PC-9 (cell line): Measurements from ENCODE around the gene SPACA7. TPM values are rescaled to one million over a fixed set of nuclear protein-coding genes. Genes with fewer than 3 reads are reported as not detected.

Experiments used
- BruUV-seq: library from RNA; stranded (reverse); fragments of 400-500 nt; replicated peaks from 2 replicates; lab custom pipeline; 2021; lab: Mats Ljungman, UMichigan
- CTCF ChIA-PET: fragments of 300-600 bp; sonication (Branson Sonifier 250); formaldehyde crosslinking; loops from one replicate; lab custom pipeline; 2022; ENCODE audit warnings: antibody characterized with exemption; lab: Charles Lee
- POLR2A ChIA-PET: fragments of 300-600 bp; sonication (Branson Sonifier 250); formaldehyde crosslinking; loops from one replicate; lab custom pipeline; 2022; ENCODE audit warnings: antibody characterized with exemption; ENCODE audit not compliant: unreplicated experiment; lab: Charles Lee
- DNase-seq, 2 experiments: peaks; one replicate each; pipeline versions ENCODE4 v3.0.0 to v3.0.0-alpha.2; 2015 to 2022; ENCODE audit warnings: mixed read lengths in 1 of 2
- H2AFZ ChIP-seq: fragments of 200-600 bp; sonication (generic); 2 replicates; pipeline ENCODE4 v1.8.1; 2017; ENCODE audit warnings: antibody characterized with exemption
- H3F3A ChIP-seq: fragments of 200-600 bp; sonication (generic); 2 replicates; pipeline ENCODE4 v1.8.1; 2017; ENCODE audit warnings: antibody characterized with exemption, mild to moderate bottlenecking, low read depth; ENCODE audit not compliant: insufficient read depth
- H3K27ac ChIP-seq: fragments of 200-600 bp; sonication (generic); 2 replicates; pipeline ENCODE4 v1.6.1; 2016; ENCODE audit warnings: mixed run types
- H3K27me3 ChIP-seq: fragments of 200-600 bp; sonication (generic); 2 replicates; pipeline ENCODE4 v1.6.1; 2016; ENCODE audit warnings: low read depth, mixed run types; ENCODE audit not compliant: insufficient read depth
- H3K36me3 ChIP-seq: fragments of 200-600 bp; sonication (generic); 2 replicates; pipeline ENCODE4 v1.6.1; 2016; ENCODE audit warnings: low read depth, mixed run types
- H3K4me1 ChIP-seq: fragments of 200-600 bp; sonication (generic); replicated peaks from 2 replicates; pipeline ENCODE4 v1.6.1; 2016; ENCODE audit warnings: mixed run types; ENCODE audit not compliant: insufficient read depth
- H3K4me2 ChIP-seq: fragments of 200-600 bp; sonication (generic); 2 replicates; pipeline ENCODE4 v1.6.1; 2017; ENCODE audit warnings: mixed run types
- H3K4me3 ChIP-seq: fragments of 200-600 bp; sonication (generic); 2 replicates; pipeline ENCODE4 v1.6.1; 2016; ENCODE audit warnings: mixed run types
- H3K79me2 ChIP-seq: fragments of 200-600 bp; sonication (generic); 2 replicates; pipeline ENCODE4 v1.6.1; 2017; ENCODE audit warnings: low read depth, mixed run types
- H3K9me2 ChIP-seq: fragments of 200-600 bp; sonication (generic); 2 replicates; pipeline ENCODE4 v1.8.1; 2017; ENCODE audit warnings: mild to moderate bottlenecking; ENCODE audit not compliant: insufficient read depth
- H3K9me3 ChIP-seq: fragments of 200-600 bp; sonication (generic); 2 replicates; pipeline ENCODE4 v1.8.1; 2016; ENCODE audit warnings: low read depth; ENCODE audit not compliant: insufficient read depth
- H4K20me1 ChIP-seq: fragments of 200-600 bp; sonication (generic); 2 replicates; pipeline ENCODE4 v1.8.1; 2017; ENCODE audit not compliant: insufficient read depth
- EZH2 ChIP-seq: fragments of 200-600 bp; sonication (generic); IDR thresholded peaks from 2 replicates; pipeline ENCODE4 v1.8.0; 2017; ENCODE audit warnings: antibody characterized with exemption, low read depth
- intact Hi-C: fragments of 100-400 bp; cut with micrococcal nuclease; formaldehyde crosslinking; loops from one replicate; pipeline ENCODE4 v1.10.0; 2022; ENCODE audit not compliant: unreplicated experiment
- total RNA-seq: library from RNA; stranded (reverse); gene quantifications from 2 replicates; pipeline ENCODE4 v1.2.3, GENCODE V29; 2021
- TF ChIP-seq, protein P1 (sequence below): fragments of 200-600 bp; sonication (generic); conservative IDR thresholded peaks from 2 replicates; pipeline ENCODE4 v1.6.1; 2017; ENCODE audit warnings: mixed run types, antibody characterized with exemption, mild to moderate bottlenecking, moderate library complexity

The SPACA7 gene
- total RNA-seq, 1 experiment from 2014 or later, result not detected

DNA sequence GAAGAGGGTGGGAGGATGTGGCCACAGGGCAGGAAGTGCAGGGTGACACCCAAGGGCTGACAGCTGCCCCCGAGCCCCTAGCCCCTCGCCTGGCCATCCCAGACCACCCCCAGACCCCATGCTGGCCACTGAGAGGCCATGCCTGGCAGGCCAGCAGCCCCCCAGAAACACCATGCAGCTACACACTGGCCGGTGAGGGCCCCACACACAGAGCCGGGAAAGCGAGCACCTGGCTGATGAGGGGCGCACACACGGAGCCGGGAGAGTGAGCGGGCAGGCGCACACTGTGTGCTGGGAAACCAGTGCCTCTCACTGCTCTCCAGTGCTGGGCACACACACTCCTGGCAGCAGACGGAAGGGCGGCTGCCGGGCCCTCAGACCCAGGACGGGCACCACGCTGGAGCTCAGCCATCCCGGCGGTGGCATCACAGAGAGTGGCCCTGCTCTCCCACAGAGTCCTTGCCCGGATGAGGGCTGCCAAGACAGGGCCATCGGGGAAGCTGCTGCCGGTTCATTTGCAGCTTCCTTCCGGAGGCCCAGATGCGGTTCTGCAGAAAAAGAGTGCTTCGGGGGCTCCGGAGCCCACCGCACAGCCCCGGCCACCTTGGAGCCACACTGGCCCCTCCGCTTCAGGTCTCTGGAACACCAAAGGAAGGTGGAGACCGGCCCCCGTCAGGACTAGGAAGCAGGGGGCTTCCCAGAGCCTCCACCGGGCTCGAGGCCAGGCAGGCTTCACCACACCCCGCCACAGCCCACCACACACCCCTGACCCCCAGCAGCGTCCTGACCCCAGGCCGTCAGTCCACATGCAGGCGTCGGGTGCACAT, 76.4 kb downstream of the SPACA7 start:
- no peaks in the 10 kb centered on the region for H3K79me2 ChIP-seq
- ChIA-PET CTCF (no interaction called here), POLR2A (no interaction called here)
- no TSS peak for BruUV-seq
- no peak overlapping the region for H3K4me3 ChIP-seq
- H2AFZ ChIP-seq, result no peak overlapping the region
- intact Hi-C loops, result no loop called here
- TF ChIP-seq, protein P1, sequence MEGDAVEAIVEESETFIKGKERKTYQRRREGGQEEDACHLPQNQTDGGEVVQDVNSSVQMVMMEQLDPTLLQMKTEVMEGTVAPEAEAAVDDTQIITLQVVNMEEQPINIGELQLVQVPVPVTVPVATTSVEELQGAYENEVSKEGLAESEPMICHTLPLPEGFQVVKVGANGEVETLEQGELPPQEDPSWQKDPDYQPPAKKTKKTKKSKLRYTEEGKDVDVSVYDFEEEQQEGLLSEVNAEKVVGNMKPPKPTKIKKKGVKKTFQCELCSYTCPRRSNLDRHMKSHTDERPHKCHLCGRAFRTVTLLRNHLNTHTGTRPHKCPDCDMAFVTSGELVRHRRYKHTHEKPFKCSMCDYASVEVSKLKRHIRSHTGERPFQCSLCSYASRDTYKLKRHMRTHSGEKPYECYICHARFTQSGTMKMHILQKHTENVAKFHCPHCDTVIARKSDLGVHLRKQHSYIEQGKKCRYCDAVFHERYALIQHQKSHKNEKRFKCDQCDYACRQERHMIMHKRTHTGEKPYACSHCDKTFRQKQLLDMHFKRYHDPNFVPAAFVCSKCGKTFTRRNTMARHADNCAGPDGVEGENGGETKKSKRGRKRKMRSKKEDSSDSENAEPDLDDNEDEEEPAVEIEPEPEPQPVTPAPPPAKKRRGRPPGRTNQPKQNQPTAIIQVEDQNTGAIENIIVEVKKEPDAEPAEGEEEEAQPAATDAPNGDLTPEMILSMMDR, result no peak
- TF ChIP-seq EZH2, result no peak
- H3K27ac ChIP-seq, result no peak overlapping the region
- no peak overlapping the region for H3K4me2 ChIP-seq
- H3K27me3 ChIP-seq, result peaks cover 98% of the 10 kb centered on the region
- H3K36me3 ChIP-seq, result no peaks in the 10 kb centered on the region
- DNase-seq, result no peak
- H3K9me2 ChIP-seq, result no peaks in the 10 kb centered on the region
- no peaks in the 10 kb centered on the region for H3F3A ChIP-seq
- no peaks in the 10 kb centered on the region for H3K4me1 ChIP-seq
- H4K20me1 ChIP-seq, result 0 out of 2 replicates have a peak, but pooled peaks cover 3% of the 10 kb centered on the region
- no peaks in the 10 kb centered on the region for H3K9me3 ChIP-seq

DNA sequence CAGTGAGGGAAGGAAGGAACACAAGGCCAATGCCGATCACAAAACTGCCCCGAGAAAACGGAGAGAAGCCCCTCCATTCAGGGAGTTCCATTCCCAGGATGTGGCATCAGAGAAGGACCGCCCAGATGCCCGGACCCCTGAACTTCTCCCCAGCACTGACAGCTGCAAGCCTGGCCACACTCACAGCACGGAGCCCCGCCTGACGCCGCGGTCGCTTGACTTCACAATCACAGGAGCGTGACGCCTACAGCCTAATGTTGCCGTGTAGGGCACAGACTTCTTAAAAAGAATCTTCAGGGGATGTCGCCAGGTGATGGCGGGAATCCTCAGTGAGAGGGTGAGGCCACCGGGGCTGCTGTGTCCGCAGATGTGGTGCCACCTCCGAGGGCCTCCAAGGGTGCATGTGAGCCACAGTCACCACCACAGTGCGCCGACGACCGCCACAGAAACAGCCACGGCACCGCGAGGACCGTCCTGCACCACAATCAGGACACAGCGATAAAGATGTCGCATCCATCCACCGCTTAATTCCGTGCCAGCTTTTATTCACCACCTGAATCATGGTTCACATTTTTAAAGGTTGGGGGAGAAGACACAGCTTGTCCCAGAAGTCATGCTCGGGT, 77.2 kb downstream of the SPACA7 start:
- no peaks in the 10 kb centered on the region for H3F3A ChIP-seq
- H3K4me2 ChIP-seq, result no peak overlapping the region
- H3K9me2 ChIP-seq, result no peaks in the 10 kb centered on the region
- ChIA-PET CTCF (no interaction called here), POLR2A (no interaction called here)
- TF ChIP-seq EZH2, result no peak
- TF ChIP-seq, protein P1, result no peak
- no peaks in the 10 kb centered on the region for H3K4me1 ChIP-seq
- no peaks in the 10 kb centered on the region for H3K36me3 ChIP-seq
- BruUV-seq, result no TSS peak
- no peak for DNase-seq
- peaks cover 98% of the 10 kb centered on the region for H3K27me3 ChIP-seq
- H4K20me1 ChIP-seq, result 0 out of 2 replicates have a peak, but pooled peaks cover 3% of the 10 kb centered on the region
- H3K4me3 ChIP-seq, result no peak overlapping the region
- H3K9me3 ChIP-seq, result no peaks in the 10 kb centered on the region
- H2AFZ ChIP-seq, result no peak overlapping the region
- no peaks in the 10 kb centered on the region for H3K79me2 ChIP-seq
- intact Hi-C loops, result no loop called here
- no peak overlapping the region for H3K27ac ChIP-seq

DNA sequence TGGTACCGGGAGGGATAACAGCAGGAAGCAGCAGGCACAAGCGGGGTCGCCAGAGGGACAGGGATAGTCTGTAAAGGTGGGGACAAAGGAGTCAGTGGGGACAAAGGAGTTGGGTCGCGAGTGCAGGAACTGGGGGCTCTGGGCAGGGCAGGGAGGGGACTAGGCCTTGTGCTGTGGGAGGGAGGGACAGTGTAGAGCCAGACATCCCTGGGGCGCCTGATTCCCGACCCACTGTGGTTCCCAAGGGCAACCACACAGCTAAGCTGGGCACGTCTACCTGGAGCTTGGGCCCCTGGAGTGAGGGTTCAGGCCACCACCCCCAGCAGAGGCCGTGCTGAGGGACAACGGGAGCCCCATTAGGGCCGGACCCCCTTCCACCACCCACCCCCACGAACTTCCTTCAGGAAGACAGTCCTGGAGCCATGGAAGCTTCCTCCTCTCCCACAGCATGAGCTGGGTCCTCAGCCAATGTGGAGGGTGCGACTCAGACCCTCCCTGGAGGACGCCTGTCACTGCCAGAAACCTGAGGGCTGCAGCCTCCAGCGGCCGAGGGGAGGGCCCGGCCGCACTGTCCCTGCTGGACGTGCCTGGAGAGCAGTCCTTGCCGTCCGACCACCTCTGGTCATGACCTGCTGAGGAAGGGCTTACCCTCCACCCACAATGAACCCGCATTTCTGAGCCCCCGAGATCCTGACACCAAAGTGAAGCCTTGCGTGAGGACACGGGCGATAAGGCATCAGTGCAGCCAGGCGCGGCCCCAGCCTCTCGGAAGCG, 77.9 kb downstream of the SPACA7 start:
- Histone ChIP-seq H3K9me3 (no peaks in the 10 kb centered on the region), H3K27ac (no peak overlapping the region), H2AFZ (no peak overlapping the region), H3K4me3 (no peak overlapping the region), H3K79me2 (no peaks in the 10 kb centered on the region), H4K20me1 (0 out of 2 replicates have a peak, but pooled peaks cover 3% of the 10 kb centered on the region), H3K27me3 (peaks cover 96% of the 10 kb centered on the region), H3K4me1 (no peaks in the 10 kb centered on the region), H3K36me3 (no peaks in the 10 kb centered on the region), H3K9me2 (no peaks in the 10 kb centered on the region), H3K4me2 (no peak overlapping the region), H3F3A (no peaks in the 10 kb centered on the region)
- ChIA-PET CTCF (no interaction called here), POLR2A (no interaction called here)
- TF ChIP-seq, protein P1, result no peak
- no peak for TF ChIP-seq EZH2
- no TSS peak for BruUV-seq
- intact Hi-C loops, result no loop called here
- DNase-seq, result no peak
